Measurements from ENCODE around the gene GPR17.

Gene GPR17

GRCh38 chr2:127630096-127630863 is 15.7 kb upstream of the GPR17 start:
- DNase-seq (ENCODE audit: low read depth) = no peak

GRCh38 chr2:127630864-127631540 is 15.0 kb upstream of the GPR17 start:
- DNase-seq (ENCODE audit: low read depth) = no peak

- DNase-seq (ENCODE audit: low read depth) = no peak
These were observed 14.4 kb upstream of the GPR17 start for GRCh38 chr2:127631541-127631996.

GRCh38 chr2:127631997-127632581 is 13.9 kb upstream of the GPR17 start:
- no peak for DNase-seq (ENCODE audit: low read depth)

GRCh38 chr2:127632592-127633489 is 13.1 kb upstream of the GPR17 start:
- DNase-seq (ENCODE audit: low read depth) = no peak

- no peak for DNase-seq (ENCODE audit: low read depth)
These were observed 12.3 kb upstream of the GPR17 start for GRCh38 chr2:127633556-127634065.

GRCh38 chr2:127634066-127634617 is 11.8 kb upstream of the GPR17 start:
- no peak for DNase-seq (ENCODE audit: low read depth)

- DNase-seq (ENCODE audit: low read depth) = no peak
These were observed 11.2 kb upstream of the GPR17 start for GRCh38 chr2:127634626-127635379.

GRCh38 chr2:127635380-127636237 is 10.3 kb upstream of the GPR17 start:
- no peak for DNase-seq (ENCODE audit: low read depth)

- DNase-seq (ENCODE audit: low read depth) = no peak
These were observed 9.4 kb upstream of the GPR17 start for GRCh38 chr2:127636248-127637235.

GRCh38 chr2:127637236-127637630 is 8.7 kb upstream of the GPR17 start:
- no peak for DNase-seq (ENCODE audit: low read depth)

GRCh38 chr2:127637725-127638252 is 8.2 kb upstream of the GPR17 start:
- peak; percentile 67 for DNase-seq (ENCODE audit: low read depth)

GRCh38 chr2:127638361-127639110 is 7.4 kb upstream of the GPR17 start:
- DNase-seq (ENCODE audit: low read depth) = no peak

- no peak for DNase-seq (ENCODE audit: low read depth)
These were observed 6.9 kb upstream of the GPR17 start for GRCh38 chr2:127639111-127639474.

GRCh38 chr2:127640082-127641072 is 5.6 kb upstream of the GPR17 start:
- no peak for DNase-seq (ENCODE audit: low read depth)

- DNase-seq (ENCODE audit: low read depth) = no peak
These were observed 4.8 kb upstream of the GPR17 start for GRCh38 chr2:127641133-127641532.

Measured in stromal cell of bone marrow (primary cell).